ENCODE results near the gene C20orf141. TPM values are rescaled to one million over a fixed set of nuclear protein-coding genes. Genes with fewer than 3 reads are reported as not detected.

The C20orf141 gene
- total RNA-seq, 1 donor from 2014 or later: not detected

Other genes with a start within 250 kb of the C20orf141 start
- 46.7 TPM for gene NOP56, start 162.4 kb upstream of the C20orf141 start, total RNA-seq
- 255 TPM for gene IDH3B, start 150.8 kb upstream of the C20orf141 start, total RNA-seq
- 4.7 TPM for gene EBF4, start 122.2 kb upstream of the C20orf141 start, total RNA-seq
- 2.3 TPM for gene CPXM1, start 14.4 kb upstream of the C20orf141 start, total RNA-seq
- not detected for gene TMEM239, start 1.4 kb downstream of the C20orf141 start, total RNA-seq
- gene PCED1A, start 25.7 kb downstream of the C20orf141 start, total RNA-seq: 10.7 TPM
- gene VPS16, start 25.8 kb downstream of the C20orf141 start, total RNA-seq: 18.0 TPM
- 26.5 TPM for gene PTPRA, start 58.5 kb downstream of the C20orf141 start, total RNA-seq
- gene GNRH2, start 228.6 kb downstream of the C20orf141 start, total RNA-seq: not detected
- 52.2 TPM for gene MRPS26, start 231.1 kb downstream of the C20orf141 start, total RNA-seq

All from Right ventricle myocardium inferior (tissue), 1 donor.